COLO668 (cell line): ENCODE measurements around the gene NMNAT3.
A peak's percentile ranks its signal among the peaks of the same experiment; 100 is the strongest.
"Not testable (repeated sequence)": the region's sequence is repeated elsewhere in the genome, so short reads cannot be mapped to it uniquely, and the experiment has no call there.

ENCODE experiments used
- DNase-seq: peaks from one replicate; lab custom pipeline; 2025; ENCODE audit not compliant: unreplicated experiment; lab: John Stamatoyannopoulos, UW

NMNAT3 gene

GRCh38 chr3:139639662-139640061 is 38.1 kb downstream of the NMNAT3 start:
- no peak for DNase-seq

GRCh38 chr3:139638518-139638917 is 39.3 kb downstream of the NMNAT3 start:
- no peak for DNase-seq

- DNase-seq: no peak
Measured at GRCh38 chr3:139636511-139636910, 41.3 kb downstream of the NMNAT3 start.

- no peak for DNase-seq
Measured at GRCh38 chr3:139634111-139634635, 43.6 kb downstream of the NMNAT3 start.

GRCh38 chr3:139633511-139633910 is 44.3 kb downstream of the NMNAT3 start:
- no peak for DNase-seq

GRCh38 chr3:139630542-139630941 is 47.2 kb downstream of the NMNAT3 start:
- no peak for DNase-seq

- DNase-seq: peak; percentile 5
Measured at GRCh38 chr3:139629033-139629432, 48.7 kb downstream of the NMNAT3 start.

- no peak for DNase-seq
Measured at GRCh38 chr3:139627759-139628158, 50.0 kb downstream of the NMNAT3 start.

GRCh38 chr3:139620438-139620837 is 57.3 kb downstream of the NMNAT3 start:
- DNase-seq: no peak

GRCh38 chr3:139619484-139619883 is 58.3 kb downstream of the NMNAT3 start:
- DNase-seq: no peak

GRCh38 chr3:139617672-139618268 is 60.0 kb downstream of the NMNAT3 start:
- DNase-seq: no peak

GRCh38 chr3:139611528-139611927 is 66.2 kb downstream of the NMNAT3 start:
- DNase-seq: no peak

GRCh38 chr3:139610886-139611285 is 66.9 kb downstream of the NMNAT3 start:
- no peak for DNase-seq

GRCh38 chr3:139608924-139609323 is 68.8 kb downstream of the NMNAT3 start:
- DNase-seq: no peak

GRCh38 chr3:139608108-139608380 is 69.7 kb downstream of the NMNAT3 start:
- no peak for DNase-seq

- no peak for DNase-seq
Measured at GRCh38 chr3:139607257-139608107, 70.3 kb downstream of the NMNAT3 start.

GRCh38 chr3:139602003-139602402 is 75.8 kb downstream of the NMNAT3 start:
- no peak for DNase-seq

GRCh38 chr3:139601191-139601961 is 76.4 kb downstream of the NMNAT3 start:
- DNase-seq: no peak

GRCh38 chr3:139597947-139598346 is 79.8 kb downstream of the NMNAT3 start:
- no peak for DNase-seq

- DNase-seq: not testable (repeated sequence)
Measured at GRCh38 chr3:139591186-139591585, 86.6 kb downstream of the NMNAT3 start.

- DNase-seq: peak; percentile 38
Measured at GRCh38 chr3:139588450-139588849, 89.3 kb downstream of the NMNAT3 start.

- no peak for DNase-seq
Measured at GRCh38 chr3:139587797-139588196, 90.0 kb downstream of the NMNAT3 start.
